GM21515 (cell line): Measurements from ENCODE around the gene ZCCHC14.

Source experiments
- ATAC-seq: cut with Tn5 transposase; IDR thresholded peaks from one replicate; pipeline ENCODE4 v1.9.1; 2021; ENCODE audit not compliant: unreplicated experiment

The ZCCHC14 gene

GRCh38 chr16:87459027-87459426 lies 33.8 kb downstream of the ZCCHC14 start:
- no peak for ATAC-seq

GRCh38 chr16:87458424-87458915 lies 34.4 kb downstream of the ZCCHC14 start:
- ATAC-seq = no peak

DNA sequence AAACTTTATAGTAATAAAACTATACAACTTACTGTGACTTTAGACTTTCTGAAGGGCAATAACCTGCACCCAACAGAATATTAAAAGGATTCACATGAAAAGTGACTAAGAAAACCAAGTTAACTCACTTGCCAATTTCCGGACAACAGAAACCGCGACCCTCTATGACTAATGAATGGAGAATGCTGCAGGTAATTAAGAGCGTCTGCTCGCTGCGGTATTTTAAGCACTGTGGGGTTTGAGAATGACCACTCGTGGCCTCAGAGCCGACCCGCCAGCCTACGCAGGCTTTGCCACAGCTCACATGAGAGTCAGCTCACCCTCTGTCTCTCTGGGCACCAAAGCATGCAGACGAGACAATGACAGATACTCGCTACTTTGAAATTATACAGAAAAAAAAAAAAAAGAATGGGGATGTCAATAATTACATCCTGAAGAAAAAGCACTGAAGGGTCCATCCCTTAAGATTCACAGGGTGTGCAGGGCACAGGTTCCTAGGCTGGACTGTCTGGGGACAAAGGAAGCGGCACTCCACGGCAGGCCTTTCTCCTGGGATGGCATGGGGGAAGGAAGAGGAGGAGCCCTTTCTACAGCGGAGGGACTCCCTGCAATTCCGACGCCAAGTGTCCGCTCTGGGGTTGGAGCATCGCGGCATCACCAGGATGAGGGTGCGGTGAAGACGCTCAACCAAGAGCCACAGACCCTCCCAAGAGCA lies 35.0 kb downstream of the ZCCHC14 start:
- ATAC-seq = no peak

DNA sequence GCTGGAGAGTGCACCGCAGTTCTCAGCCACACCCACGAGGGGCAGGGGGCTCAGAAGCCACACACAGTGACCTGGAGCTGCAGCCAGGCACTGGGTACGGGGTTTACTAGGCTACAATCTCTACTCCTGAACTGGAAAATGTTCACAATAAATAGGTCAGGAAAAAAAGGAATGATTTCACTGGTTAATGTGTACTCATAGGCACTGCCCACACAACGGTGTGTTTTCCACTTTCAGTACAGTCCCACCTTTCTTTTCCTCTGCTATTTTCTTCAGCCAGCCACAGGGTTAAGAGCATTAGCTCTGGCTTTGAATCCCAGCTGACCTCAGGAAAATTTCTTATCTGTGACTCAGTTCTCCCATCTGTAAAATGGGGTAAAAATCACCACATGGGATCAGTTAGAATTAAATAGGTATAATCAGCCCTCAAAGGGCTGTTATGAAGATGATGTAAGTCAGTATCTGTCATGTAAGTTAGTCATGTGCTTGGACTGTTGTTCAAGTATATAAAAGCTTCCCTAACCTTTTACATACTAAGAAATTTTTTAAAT lies 35.7 kb downstream of the ZCCHC14 start:
- no peak for ATAC-seq

- ATAC-seq = no peak
Observed at GRCh38 chr16:87454391-87454790, 38.4 kb downstream of the ZCCHC14 start.

- no peak for ATAC-seq
Observed at GRCh38 chr16:87453326-87453725, 39.5 kb downstream of the ZCCHC14 start.

GRCh38 chr16:87451563-87452210 lies 41.1 kb downstream of the ZCCHC14 start:
- ATAC-seq = no peak

DNA sequence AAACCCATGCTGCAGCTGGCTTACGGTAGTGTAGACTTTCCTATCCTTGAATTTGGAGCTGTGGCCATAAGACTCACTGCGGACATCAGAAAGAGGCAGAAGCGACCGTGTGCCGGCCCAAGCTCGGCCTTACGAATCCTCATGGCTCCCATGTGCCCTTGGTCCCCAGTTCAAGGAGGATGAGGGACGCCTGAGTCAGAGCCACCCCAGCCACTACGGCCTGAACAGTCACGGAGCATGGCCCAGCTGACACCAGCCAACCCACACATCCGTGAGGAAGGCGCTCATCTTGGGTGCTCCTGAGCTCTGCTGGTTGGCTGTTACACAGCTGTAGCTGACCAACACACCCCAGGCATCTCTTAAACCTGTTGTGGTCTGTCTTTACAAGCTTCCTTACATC lies 44.0 kb downstream of the ZCCHC14 start:
- ATAC-seq = no peak

DNA sequence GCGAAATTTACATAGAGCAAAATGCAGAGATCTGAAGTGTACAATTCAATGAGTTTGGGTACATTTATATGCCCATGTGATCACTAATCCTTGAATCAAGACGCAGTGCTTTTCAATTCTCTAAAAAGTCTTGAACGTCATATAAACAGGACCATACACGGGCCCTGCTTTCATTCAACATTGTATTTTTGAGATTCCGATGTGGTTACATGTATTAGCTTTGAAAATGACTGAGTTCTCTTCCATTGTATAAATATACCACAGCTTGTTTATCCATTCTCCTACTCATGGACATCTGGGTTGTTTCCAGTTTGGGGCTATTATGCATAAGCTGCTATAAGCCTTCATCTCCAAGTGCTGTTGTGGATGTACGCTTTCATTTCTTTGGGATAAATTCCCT lies 45.5 kb downstream of the ZCCHC14 start:
- no peak for ATAC-seq

DNA sequence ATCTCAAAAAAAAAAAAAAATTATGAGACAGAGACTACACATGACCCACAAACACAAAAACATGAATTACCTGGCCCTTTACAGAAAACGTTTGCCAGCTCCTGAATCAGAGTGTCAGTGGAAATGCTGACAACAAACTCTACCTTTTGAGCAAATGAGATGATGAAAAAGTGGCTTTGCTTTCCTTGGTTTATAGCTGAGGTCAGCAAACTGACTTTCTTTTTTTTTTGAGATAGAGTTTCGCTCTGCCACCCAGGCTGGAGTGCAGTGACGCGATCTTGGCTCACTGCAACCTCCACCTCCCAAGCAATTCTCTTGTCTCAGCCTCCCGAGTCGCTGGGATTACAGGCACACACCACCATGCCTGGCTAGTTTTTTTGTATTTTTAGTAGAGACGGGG lies 46.3 kb downstream of the ZCCHC14 start:
- ATAC-seq = no peak

DNA sequence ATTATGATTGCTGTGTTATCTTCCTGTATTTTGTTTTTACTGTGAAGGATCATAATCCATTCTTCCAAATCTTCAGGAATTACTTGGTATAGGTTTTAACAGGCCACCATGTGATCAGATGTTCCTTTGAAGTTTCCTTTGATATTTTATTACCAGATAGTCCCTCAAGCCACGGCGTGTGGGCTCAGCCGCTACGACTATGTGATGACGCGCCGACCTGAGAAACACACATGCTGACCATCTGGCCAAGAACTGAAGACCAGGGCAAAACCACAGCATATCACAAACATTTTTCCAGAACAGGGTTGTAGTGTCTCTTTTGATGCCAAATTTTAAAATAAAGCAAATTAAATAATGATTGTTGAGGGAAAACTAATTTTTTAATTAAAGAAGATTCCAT lies 47.3 kb downstream of the ZCCHC14 start:
- no peak for ATAC-seq

DNA sequence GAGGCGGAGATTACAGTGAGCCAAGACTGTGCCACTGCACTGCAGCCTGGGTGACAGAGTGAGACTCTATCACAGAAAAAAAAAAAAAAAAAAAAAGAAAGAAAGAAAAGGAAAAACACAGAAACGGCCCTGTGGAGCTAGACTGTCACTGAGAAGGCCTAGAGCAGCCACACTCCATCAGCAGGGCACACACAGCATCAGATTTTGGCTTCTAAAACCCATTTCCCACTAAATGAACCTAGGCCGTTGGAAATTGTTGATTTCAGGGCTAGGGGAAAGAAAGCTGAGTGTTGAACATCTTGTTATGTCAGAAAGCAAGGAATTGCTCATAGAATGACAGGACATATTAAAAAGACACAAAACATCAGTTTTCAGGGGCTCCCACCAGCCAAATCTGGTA lies 48.9 kb downstream of the ZCCHC14 start:
- no peak for ATAC-seq

DNA sequence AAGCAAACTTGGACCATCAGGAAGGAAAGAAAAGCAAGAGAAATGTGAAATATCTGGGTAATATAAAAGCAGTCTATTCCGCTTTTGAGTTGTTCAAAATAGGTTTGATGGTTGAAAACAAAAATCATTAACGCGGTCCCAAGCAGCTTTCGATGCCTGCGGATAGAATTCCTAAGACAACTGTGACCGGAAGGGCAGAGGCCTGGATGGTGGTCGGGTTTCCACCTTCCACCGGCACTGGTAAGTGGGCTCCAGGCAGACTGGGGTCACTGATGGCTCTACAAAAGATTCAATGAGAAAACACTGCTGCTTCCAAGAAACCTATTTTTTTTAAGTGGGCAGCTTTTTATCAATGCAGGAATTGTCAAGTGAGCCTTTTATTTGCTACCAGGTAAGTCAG lies 49.8 kb downstream of the ZCCHC14 start:
- no peak for ATAC-seq

DNA sequence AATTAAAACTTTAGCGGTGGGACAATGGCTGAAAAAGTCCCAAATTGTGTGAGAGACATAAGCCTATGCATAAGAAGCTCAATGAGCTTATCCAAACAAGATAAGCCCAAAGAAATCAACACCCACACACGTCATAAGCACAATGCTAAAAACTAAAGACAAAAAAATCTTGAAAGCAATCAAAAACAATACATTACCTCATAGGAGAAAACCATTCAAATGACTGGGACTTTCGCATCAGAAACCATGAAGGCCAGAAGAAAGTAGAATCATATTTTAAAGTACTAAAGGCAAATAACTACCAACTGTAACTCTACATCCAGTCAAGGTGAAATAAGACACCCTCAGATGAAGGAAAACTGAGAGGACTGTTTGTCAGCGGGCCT lies 50.2 kb downstream of the ZCCHC14 start:
- ATAC-seq = no peak

- no peak for ATAC-seq
Observed at GRCh38 chr16:87441886-87442580, 50.8 kb downstream of the ZCCHC14 start.

GRCh38 chr16:87439926-87440325 lies 52.9 kb downstream of the ZCCHC14 start:
- ATAC-seq = no peak

DNA sequence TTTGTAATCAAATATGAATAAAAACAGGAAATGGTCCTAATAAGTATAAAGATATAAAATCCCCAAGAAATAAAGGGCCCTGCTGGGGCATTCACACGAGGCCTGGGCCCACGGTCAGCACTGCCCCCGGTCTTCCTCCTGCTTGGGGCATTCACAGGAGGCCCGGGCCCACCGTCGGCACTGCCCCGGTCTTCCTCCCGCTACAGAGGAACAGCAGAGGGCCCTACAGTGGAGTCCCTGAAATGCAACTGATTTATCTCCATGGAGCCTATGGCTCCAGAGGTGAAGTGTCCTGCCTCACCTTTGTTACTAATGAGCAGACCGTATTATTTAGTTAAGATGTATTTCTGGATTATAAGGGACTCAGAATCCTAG lies 54.2 kb downstream of the ZCCHC14 start:
- ATAC-seq = no peak

DNA sequence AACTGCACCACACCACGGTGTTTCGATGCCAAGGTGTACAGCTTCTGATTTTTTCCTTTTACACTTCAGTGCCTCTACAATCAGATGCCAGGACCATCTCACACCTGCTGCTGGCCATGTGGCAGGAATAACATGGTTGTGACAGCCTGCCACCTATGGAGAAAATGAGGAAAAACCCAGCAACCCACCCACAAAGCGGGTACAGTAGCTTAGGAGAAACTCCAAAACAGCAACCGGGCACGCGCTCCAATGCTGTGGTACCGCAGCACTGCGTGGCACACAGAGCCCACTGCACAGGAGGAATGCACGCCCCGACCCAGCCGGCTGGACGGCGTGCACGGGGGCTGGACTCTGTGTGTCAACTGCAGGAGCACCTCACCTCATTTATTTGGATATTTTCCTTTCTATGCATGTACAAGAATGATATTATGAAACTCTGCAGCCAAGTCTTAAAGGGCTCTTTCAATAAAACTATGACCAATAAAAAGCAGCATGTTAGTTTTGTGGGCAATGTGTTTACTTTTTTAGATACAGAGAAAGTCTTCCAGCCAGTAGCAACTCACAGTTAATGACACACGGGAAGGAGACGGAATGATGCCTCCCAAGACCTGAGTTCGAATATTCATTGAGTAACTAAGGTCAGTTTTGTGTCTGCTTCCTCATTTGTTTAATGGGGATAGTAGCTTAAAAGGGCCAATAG lies 54.8 kb downstream of the ZCCHC14 start:
- no peak for ATAC-seq

- ATAC-seq = no peak
Observed at GRCh38 chr16:87437327-87437726, 55.5 kb downstream of the ZCCHC14 start.

DNA sequence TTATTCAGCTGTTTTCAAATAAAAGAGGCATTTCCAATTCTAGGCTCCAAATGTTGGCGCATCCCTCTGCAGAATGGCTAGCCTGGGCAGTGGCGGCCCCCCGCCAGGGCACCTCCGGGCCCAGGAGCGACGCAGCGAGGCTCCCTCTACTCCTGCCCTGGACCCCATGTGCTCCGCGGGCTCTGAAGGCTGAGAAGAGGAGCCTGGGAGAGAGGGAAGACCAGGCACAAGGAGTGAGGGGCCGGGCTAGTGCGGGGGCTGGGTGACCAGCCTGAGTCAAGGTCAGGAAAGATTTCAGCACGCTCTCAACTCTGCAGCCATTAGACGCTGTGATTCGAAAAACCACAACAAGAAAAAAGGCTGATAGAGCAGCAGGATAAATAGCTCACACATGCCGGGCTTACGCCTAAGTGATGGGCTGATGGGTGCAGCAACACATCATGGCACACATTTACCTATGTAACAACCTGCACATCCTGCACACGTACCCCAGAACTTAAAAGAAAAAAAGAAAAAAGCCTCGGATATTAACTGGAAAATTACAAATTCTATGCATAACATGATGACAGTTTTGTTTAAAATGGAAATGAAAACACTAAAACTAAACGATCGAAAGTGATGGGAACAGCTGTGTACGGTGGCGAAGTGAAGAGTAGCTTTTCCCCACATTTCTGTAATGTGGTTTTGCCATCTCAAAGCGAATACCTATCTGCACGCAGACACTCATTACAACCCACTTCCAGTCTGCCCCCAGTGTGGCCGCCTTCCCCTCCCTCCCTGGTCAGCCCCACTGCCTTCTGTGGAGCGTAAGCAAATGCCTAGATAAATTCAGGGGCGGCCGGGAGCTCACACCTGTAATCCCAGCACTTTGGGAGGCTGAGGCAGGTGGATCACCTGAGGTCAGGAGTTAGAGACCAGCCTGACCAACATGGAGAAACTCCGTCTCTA lies 56.3 kb downstream of the ZCCHC14 start:
- no peak for ATAC-seq
